ENCODE measurements around the gene GPSM3. TPM values are rescaled to one million over a fixed set of nuclear protein-coding genes. Genes with fewer than 3 reads are reported as not detected.

GPSM3 gene
- total and polyA plus RNA-seq, 3 donors from 2014 or later, result 5.4 to 11.3 (median 7.7) TPM

DNA sequence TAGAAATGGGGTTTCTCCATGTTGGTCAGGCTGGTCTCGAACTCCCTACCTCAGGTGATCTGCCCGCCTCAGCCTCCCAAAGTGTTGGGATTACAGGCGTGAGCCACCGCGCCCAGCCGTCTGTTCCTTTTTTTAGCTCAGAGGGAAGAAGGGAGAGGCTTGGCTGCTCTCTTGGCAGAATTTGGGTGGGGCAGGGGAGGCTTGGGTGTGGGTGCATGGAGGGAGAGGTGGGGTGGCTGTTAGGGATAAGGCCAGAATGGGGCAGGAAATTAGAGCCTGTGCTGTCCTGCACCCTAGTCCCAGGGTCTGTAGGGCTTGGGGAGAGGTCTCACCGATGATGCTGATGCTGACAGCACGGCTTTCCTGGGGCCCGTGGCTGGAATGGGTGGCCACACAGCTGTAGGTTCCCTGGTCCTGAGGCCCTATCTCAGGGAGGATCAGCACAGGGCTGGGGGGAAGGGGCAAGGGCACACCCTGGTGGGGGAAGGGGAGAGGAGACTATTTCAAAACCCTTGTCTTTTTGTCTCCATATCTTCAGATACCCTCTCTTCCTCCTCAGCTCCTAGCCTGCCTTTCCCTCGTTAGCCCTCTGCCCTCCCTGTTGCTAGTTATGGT is 10.4 kb downstream of the GPSM3 start:
- Histone ChIP-seq H3K36me3 (ENCODE audit: low read depth, missing control alignments) (no peaks in the 10 kb centered on the region), H3K4me3 (no peak overlapping the region), H3K4me1 (peaks cover 26% of the 10 kb centered on the region), H3K9me3 (no peaks in the 10 kb centered on the region), H3K27me3 (no peaks in the 10 kb centered on the region), H3K27ac (no peak overlapping the region)
- WGBS, 2 donors, result 83 to 95% methylated on average over 10 of the region's 10 CpGs
- intact Hi-C loops (cut with DNase I; ENCODE audit: low total_unique reads), result no loop called here
- TF ChIP-seq, protein P1, sequence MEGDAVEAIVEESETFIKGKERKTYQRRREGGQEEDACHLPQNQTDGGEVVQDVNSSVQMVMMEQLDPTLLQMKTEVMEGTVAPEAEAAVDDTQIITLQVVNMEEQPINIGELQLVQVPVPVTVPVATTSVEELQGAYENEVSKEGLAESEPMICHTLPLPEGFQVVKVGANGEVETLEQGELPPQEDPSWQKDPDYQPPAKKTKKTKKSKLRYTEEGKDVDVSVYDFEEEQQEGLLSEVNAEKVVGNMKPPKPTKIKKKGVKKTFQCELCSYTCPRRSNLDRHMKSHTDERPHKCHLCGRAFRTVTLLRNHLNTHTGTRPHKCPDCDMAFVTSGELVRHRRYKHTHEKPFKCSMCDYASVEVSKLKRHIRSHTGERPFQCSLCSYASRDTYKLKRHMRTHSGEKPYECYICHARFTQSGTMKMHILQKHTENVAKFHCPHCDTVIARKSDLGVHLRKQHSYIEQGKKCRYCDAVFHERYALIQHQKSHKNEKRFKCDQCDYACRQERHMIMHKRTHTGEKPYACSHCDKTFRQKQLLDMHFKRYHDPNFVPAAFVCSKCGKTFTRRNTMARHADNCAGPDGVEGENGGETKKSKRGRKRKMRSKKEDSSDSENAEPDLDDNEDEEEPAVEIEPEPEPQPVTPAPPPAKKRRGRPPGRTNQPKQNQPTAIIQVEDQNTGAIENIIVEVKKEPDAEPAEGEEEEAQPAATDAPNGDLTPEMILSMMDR (IDR thresholded peaks at IDR 0.05), result no peak
- no peak for TF ChIP-seq POLR2A (IDR thresholded peaks at IDR 0.05)
- no peak for DNase-seq

DNA sequence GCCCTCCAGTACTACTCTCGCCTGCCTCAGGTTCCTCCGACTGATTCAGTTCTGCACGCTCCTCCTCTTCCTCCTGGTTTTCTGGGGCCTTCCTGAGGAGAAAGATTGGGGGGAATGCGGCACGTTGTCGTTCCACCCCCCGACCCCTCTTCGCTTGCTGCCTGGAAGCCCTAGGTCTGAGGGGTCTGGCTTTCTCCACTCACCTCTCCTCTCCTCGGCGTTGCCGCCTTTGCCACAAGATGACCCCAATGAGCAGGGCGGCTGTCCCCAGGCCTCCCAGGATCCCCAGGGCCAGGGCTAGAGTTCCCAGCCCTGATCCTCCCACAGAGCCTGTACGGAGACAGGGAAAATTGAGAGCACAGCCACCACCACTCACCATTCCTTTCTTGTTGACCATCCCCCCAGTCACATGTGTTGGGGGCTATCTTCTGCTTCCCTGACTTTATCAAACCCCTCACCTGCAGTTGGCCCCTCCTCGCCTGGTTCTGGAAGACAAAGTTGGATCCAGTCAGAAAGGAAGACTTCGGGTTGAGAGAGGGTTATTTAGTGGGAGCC is 11.2 kb downstream of the GPSM3 start:
- WGBS, 2 donors, result 85 to 86% methylated on average over 15 of the region's 15 CpGs
- TF ChIP-seq POLR2A (IDR thresholded peaks at IDR 0.05), result no peak
- TF ChIP-seq, protein P1 (IDR thresholded peaks at IDR 0.05), result no peak
- H3K36me3 ChIP-seq (ENCODE audit: low read depth, missing control alignments), result no peaks in the 10 kb centered on the region
- H3K4me3 ChIP-seq, result no peak overlapping the region
- H3K27ac ChIP-seq, result no peak overlapping the region
- intact Hi-C loops (cut with DNase I; ENCODE audit: low total_unique reads), result no loop called here
- no peaks in the 10 kb centered on the region for H3K9me3 ChIP-seq
- no peaks in the 10 kb centered on the region for H3K27me3 ChIP-seq
- peaks cover 31% of the 10 kb centered on the region for H3K4me1 ChIP-seq
- DNase-seq, result no peak

DNA sequence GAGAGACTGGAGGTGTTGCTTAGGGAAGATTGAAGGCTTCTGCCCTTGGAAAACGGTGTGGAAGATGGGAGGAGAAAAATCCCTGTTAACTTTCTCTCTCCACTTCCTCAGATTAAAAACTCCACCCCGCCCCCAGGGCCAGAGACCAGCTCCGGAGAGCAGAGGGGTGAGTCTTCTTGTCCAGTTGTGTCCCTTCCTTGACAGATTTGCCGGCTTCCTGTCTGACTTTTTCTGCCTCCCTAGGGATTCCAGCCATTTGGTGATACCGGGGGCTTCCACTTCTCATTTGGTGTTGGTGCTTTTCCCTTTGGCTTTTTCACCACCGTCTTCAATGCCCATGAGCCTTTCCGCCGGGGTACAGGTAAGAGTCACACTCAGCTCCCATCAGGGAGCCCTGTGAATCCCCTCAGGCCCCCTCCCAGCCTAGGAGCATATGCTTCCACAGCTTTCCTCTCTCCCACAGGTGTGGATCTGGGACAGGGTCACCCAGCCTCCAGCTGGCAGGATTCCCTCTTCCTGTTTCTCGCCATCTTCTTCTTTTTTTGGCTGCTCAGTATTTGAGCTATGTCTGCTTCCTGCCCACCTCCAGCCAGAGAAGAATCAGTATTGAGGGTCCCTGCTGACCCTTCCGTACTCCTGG is 12.6 kb downstream of the GPSM3 start:
- Histone ChIP-seq H3K36me3 (ENCODE audit: low read depth, missing control alignments) (no peaks in the 10 kb centered on the region), H3K9me3 (no peaks in the 10 kb centered on the region), H3K4me3 (no peak overlapping the region), H3K4me1 (peaks cover 31% of the 10 kb centered on the region), H3K27me3 (no peaks in the 10 kb centered on the region), H3K27ac (peak overlapping the region in 1 of 2 donors; percentile 99)
- DNase-seq, result no peak
- intact Hi-C loops (cut with DNase I; ENCODE audit: low total_unique reads), result no loop called here
- WGBS, 2 donors, result 65 to 78% methylated on average over 10 of the region's 10 CpGs
- no peak for TF ChIP-seq POLR2A (IDR thresholded peaks at IDR 0.05)
- TF ChIP-seq, protein P1 (IDR thresholded peaks at IDR 0.05), result no peak

DNA sequence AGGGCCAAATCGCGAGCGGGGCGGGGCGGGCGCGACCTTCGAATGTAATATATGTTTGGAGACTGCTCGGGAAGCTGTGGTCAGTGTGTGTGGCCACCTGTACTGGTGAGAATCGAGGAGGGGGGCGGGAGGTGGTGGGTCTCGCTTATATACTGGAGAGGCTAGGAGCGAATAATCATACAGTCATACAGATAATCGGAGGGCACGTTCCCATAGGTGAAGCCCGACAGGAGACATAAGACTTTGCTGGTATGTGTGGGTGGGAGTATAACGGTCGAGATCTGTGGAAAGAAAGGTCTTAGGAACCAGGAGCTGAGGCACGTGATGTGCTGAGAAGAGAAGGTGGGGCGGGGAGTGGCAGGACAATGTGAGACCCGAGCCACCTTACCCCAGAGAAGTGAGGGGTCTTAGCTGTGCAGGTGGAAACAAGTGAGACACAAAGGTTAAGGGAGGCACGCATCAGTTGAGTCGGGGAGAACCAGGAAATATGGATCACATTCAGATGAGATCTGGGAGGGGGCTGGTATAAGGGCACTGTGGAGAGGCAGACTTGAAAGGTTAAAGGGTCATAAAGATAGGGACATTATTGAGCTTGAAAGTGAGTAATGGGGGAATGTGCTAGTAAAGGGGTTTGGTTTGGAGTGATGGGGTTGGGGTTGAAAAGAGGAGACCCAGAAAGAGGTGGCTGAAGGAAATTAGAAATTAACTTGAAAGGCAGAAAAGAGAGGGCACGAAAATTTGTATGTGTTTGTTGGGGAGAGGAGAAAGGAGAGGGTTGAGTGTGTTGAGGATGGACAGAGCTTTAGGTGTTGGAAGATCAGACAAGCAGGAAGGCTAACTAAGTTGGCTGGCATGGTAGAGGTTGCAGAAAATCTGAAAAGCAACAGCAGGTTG is 13.6 kb downstream of the GPSM3 start:
- Histone ChIP-seq H3K9me3 (no peaks in the 10 kb centered on the region), H3K4me1 (peaks cover 35% of the 10 kb centered on the region), H3K4me3 (peak overlapping the region; percentile 53 to 82), H3K27ac (peak overlapping the region; percentile 94 to 99), H3K27me3 (no peaks in the 10 kb centered on the region), H3K36me3 (ENCODE audit: low read depth, missing control alignments) (no peaks in the 10 kb centered on the region)
- intact Hi-C loops (cut with DNase I; ENCODE audit: low total_unique reads), result no loop called here
- 2 to 3% methylated on average over 24 of the region's 24 CpGs for WGBS, 2 donors
- DNase-seq, result no peak
- no peak for TF ChIP-seq POLR2A (IDR thresholded peaks at IDR 0.05)
- TF ChIP-seq, protein P1 (IDR thresholded peaks at IDR 0.05), result no peak
